ENCODE measurements around the gene LPAR2. TPM values are rescaled to one million over a fixed set of nuclear protein-coding genes. Genes with fewer than 3 reads are reported as not detected.
A peak's percentile ranks its signal among the peaks of the same experiment; 100 is the strongest.

The LPAR2 gene
- 1 to 10 TPM in 1 of 4 donors, under 1 TPM in 3; 0.42 to 1.5 (median 0.55) TPM for total RNA-seq
- under 1 TPM; 0.08 to 0.38 (median 0.27) TPM for polyA plus RNA-seq
- long read RNA-seq, donor 1, result 0 reads
- long read RNA-seq, donor 2, result 0 reads

DNA sequence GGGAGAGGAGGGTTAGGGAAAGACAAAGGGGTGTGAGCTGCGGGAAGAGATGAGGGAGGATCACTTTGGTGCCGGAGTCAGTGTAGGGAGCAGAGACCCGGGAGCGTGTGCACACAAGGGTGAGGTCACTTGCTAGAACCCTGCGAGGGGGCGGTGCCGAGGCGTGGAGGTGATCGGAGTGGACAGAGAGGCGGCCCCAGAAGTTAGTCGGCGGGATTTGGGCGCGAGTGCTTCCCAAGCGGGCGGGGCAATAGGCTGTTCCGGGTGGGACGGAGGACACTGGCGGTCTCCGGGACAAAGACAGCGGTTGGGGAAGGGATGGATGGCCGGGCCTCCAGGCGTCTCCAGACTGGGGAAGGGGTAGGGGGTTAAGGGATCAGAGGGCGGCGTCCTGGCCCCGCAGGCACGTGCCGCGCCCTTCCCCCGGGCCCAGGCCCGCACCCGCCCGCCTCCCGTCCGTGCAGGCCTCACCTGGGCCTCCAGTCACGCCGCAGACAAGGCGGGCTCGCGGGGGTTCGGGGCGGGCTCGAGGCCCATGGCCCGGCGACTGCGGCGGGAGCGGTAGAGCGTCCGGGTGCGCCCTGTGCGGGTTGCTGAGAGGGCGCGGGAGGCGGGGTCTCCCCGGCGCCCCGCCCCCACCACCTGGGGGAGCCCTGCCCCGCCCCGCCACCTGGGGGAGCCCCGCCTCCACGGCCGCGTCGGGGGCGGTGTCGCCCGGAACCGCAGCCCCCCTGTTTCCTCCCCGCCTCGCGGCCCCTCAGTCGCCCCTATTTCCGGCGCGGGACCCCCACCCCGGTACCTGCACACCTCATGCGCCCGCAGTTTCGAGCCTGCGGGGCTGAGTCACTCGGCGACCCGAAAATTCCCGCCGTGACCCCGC is at the start of gene LPAR2:
Gene LPAR2, minus strand, starts transcription at position 600 of the 880 bp plus-strand sequence. CDS start 945 bp downstream, outside the sequence.
- TF ChIP-seq, protein P1, sequence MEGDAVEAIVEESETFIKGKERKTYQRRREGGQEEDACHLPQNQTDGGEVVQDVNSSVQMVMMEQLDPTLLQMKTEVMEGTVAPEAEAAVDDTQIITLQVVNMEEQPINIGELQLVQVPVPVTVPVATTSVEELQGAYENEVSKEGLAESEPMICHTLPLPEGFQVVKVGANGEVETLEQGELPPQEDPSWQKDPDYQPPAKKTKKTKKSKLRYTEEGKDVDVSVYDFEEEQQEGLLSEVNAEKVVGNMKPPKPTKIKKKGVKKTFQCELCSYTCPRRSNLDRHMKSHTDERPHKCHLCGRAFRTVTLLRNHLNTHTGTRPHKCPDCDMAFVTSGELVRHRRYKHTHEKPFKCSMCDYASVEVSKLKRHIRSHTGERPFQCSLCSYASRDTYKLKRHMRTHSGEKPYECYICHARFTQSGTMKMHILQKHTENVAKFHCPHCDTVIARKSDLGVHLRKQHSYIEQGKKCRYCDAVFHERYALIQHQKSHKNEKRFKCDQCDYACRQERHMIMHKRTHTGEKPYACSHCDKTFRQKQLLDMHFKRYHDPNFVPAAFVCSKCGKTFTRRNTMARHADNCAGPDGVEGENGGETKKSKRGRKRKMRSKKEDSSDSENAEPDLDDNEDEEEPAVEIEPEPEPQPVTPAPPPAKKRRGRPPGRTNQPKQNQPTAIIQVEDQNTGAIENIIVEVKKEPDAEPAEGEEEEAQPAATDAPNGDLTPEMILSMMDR (IDR thresholded peaks at IDR 0.05), result no peak
- ATAC-seq, result peak in 2 of 4 donors; percentile 23 to 27
- intact Hi-C loops (cut with DNase I), result no loop called here
- peaks cover 0 to 27% (median 0%) of the 10 kb centered on the region in 3 donors for H3K27me3 ChIP-seq (ENCODE audit: insufficient read depth in 3 of 3, low read length in 2 of 3)
- no peak within 1 kb of the TSS for H3K27ac ChIP-seq
- no peaks in the 10 kb centered on the region for H3K9me3 ChIP-seq
- peak in 1 of 2 donors; percentile 56 for DNase-seq
- H3K36me3 ChIP-seq (ENCODE audit: insufficient read depth in 1 of 2, low read depth in 1 of 2), result no peaks in the 10 kb centered on the region
- peak within 1 kb of the TSS; percentile 59 for H3K4me3 ChIP-seq
- no peaks in the 10 kb centered on the region for H3K4me1 ChIP-seq
- 2 to 4% (median 3%) methylated on average over 42 to 87 of the region's 87 CpGs for WGBS, 3 donors

DNA sequence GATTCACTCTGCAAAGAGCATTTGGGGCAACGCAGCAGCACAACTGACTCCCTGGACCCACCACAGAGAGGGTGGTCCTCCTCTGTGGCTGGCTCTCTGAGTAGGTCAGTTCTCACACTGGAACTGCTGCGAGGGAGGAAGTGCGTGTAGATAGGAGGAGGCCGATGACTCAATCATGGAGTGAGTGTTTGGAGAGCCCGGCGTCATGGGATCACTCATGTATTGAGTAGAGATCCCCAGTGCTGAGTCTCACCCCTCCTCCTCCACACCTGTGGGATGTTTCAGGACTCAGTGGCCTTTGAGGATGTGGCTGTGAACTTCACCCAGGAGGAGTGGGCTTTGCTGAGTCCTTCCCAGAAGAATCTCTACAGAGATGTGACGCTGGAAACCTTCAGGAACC is 49.6 kb upstream of the LPAR2 start:
- no peak for DNase-seq
- intact Hi-C loops (cut with DNase I), result no loop called here
- Histone ChIP-seq H3K9me3 (peaks cover 8% of the 10 kb centered on the region), H3K27ac (no peak overlapping the region), H3K27me3 (ENCODE audit: insufficient read depth in 3 of 3, low read length in 2 of 3) (no peaks in the 10 kb centered on the region), H3K36me3 (ENCODE audit: insufficient read depth in 1 of 2, low read depth in 1 of 2) (peaks cover 17 to 40% of the 10 kb centered on the region in 2 donors), H3K4me3 (no peak overlapping the region), H3K4me1 (no peaks in the 10 kb centered on the region)
- no peak for ATAC-seq
- WGBS, 3 donors, result 88 to 91% (median 89%) methylated on average over 7 of the region's 7 CpGs
- TF ChIP-seq, protein P1 (IDR thresholded peaks at IDR 0.05), result no peak

DNA sequence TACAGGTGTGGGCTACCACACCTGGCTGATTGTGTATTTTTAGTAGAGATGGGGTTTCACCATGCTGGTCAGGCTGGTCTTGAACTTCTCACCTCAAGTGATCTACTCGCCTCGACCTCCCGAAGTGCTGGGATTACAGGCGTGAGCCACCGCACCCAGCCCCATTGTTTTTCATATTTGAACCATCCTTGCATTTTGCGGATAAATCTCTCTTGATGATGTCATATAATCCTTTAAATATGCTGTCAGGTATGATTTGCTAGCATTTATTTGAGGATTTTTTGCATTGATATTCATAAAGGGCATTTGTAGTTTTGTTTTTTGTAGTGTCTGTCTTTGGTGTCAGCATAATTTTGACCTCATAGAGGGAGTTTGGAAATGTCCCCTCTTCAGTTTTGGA is 46.3 kb upstream of the LPAR2 start:
- ATAC-seq (no peak), DNase-seq (no peak)
- H3K9me3 ChIP-seq, result peaks cover 7% of the 10 kb centered on the region
- H3K27ac ChIP-seq, result no peak overlapping the region
- H3K4me3 ChIP-seq, result no peak overlapping the region
- peaks cover 2% of the 10 kb centered on the region for H3K4me1 ChIP-seq
- intact Hi-C loops (cut with DNase I), result no loop called here
- peaks cover 9 to 24% of the 10 kb centered on the region in 2 donors for H3K36me3 ChIP-seq (ENCODE audit: insufficient read depth in 1 of 2, low read depth in 1 of 2)
- TF ChIP-seq, protein P1 (IDR thresholded peaks at IDR 0.05), result no peak
- H3K27me3 ChIP-seq (ENCODE audit: insufficient read depth in 3 of 3, low read length in 2 of 3), result no peaks in the 10 kb centered on the region
- WGBS, 3 donors, result 96 to 99% (median 98%) methylated on average over 6 of the region's 6 CpGs

DNA sequence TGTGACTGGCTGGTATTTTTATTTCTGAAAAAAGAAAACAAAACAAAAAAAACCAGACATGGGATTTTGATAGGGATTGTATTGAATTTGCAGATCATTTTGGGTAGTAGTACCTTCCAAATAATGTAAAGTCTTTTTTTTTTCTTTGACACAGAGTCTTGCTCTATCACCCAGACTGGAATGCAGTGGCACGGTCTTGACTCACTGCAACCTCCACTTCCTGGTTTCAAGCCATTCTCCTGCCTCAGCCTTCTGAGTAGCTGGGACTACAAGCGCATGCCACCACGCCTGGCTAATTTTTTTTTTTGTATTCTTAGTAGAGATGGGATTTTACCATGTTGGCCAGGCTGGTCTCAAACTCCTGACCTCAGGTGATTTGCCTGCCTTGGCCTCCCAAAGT is 44.8 kb upstream of the LPAR2 start:
- intact Hi-C loops (cut with DNase I), result no loop called here
- WGBS, 3 donors, result 95 to 99% (median 96%) methylated on average over 3 of the region's 3 CpGs
- ATAC-seq (no peak), DNase-seq (no peak)
- Histone ChIP-seq H3K4me3 (no peak overlapping the region), H3K27me3 (ENCODE audit: insufficient read depth in 3 of 3, low read length in 2 of 3) (no peaks in the 10 kb centered on the region), H3K27ac (no peak overlapping the region), H3K36me3 (ENCODE audit: insufficient read depth in 1 of 2, low read depth in 1 of 2) (peaks cover 4 to 9% of the 10 kb centered on the region in 2 donors), H3K4me1 (peaks cover 4% of the 10 kb centered on the region), H3K9me3 (no peaks in the 10 kb centered on the region)
- TF ChIP-seq, protein P1 (IDR thresholded peaks at IDR 0.05), result no peak
